Skeletal muscle tissue (tissue), 4 donors: Measurements from ENCODE around the gene PPAN. TPM values are rescaled to one million over a fixed set of nuclear protein-coding genes. Genes with fewer than 3 reads are reported as not detected.

Experiments
- H3K27ac ChIP-seq: one replicate; pipeline ENCODE4 v1.7.0; 2013; ENCODE audit warnings: mild to moderate bottlenecking, low read depth, low read length, inconsistent platforms
- H3K27me3 ChIP-seq, 3 donors: one replicate each; pipeline ENCODE4 v1.7.0; 2013; ENCODE audit warnings: low read length in 3 of 3; ENCODE audit not compliant: control insufficient read depth in 3 of 3, insufficient read depth in 3 of 3
- H3K36me3 ChIP-seq, 3 donors: one replicate each; pipeline ENCODE4 v1.7.0; 2013; ENCODE audit warnings: low read length in 3 of 3; ENCODE audit not compliant: control insufficient read depth in 3 of 3, insufficient read depth in 3 of 3
- H3K4me1 ChIP-seq, 3 donors: one replicate each; pipeline ENCODE4 v1.7.0; 2013; ENCODE audit warnings: low read length in 3 of 3, mild to moderate bottlenecking in 3 of 3; ENCODE audit not compliant: control insufficient read depth in 3 of 3, insufficient read depth in 3 of 3
- H3K4me3 ChIP-seq, 3 donors: one replicate each; pipeline ENCODE4 v1.7.0; 2013; ENCODE audit warnings: low read length in 3 of 3
- H3K9ac ChIP-seq, 3 donors: one replicate each; pipeline ENCODE4 v1.7.0; 2013; ENCODE audit warnings: low read length in 3 of 3, mild to moderate bottlenecking in 3 of 3, moderate library complexity in 2 of 3, low read depth in 1 of 3
- H3K9me3 ChIP-seq, 3 donors: one replicate each; pipeline ENCODE4 v1.7.0; 2013; ENCODE audit warnings: low read length in 3 of 3; ENCODE audit not compliant: control insufficient read depth in 3 of 3
- total RNA-seq: library from RNA; depleted of rRNA; stranded (reverse); fragments of >200 nt; gene quantifications from one replicate; pipeline ENCODE4 v1.2.3, GENCODE V29; 2014
- donor health status: Osteomylitis.

PPAN gene
- total RNA-seq, 1 donor from 2014 or later: 14.6 TPM

GRCh38 chr19:10120538-10121189 lies 14.5 kb downstream of the PPAN start:
- H3K27ac ChIP-seq: no peak overlapping the region

GRCh38 chr19:10122045-10122444 lies 15.9 kb downstream of the PPAN start:
- no peak overlapping the region for H3K27ac ChIP-seq

More at GRCh38 chr19:10120538-10121189, 14.5 kb downstream of the PPAN start:
- Histone ChIP-seq H3K27me3 (no peaks in the 10 kb centered on the region), H3K4me1 (peaks cover 19 to 40% (median 23%) of the 10 kb centered on the region in 3 donors), H3K36me3 (peaks cover 20 to 27% (median 20%) of the 10 kb centered on the region in 3 donors), H3K4me3 (no peak overlapping the region), H3K9ac (peak overlapping the region in 1 of 3 donors; percentile 14), H3K9me3 (no peaks in the 10 kb centered on the region)

GRCh38 chr19:10124429-10124828 lies 18.3 kb downstream of the PPAN start:
- Histone ChIP-seq H3K4me3 (no peak overlapping the region), H3K9me3 (no peaks in the 10 kb centered on the region), H3K27me3 (no peaks in the 10 kb centered on the region), H3K36me3 (peaks cover 0 to under 1% (median 0%) of the 10 kb centered on the region in 3 donors), H3K4me1 (peaks cover 0 to 5% (median under 1%) of the 10 kb centered on the region in 3 donors), H3K9ac (no peak overlapping the region), H3K27ac (no peak overlapping the region)

More at GRCh38 chr19:10122045-10122444, 15.9 kb downstream of the PPAN start:
- Histone ChIP-seq H3K4me3 (no peak overlapping the region), H3K4me1 (peaks cover 10 to 28% (median 12%) of the 10 kb centered on the region in 3 donors), H3K27me3 (no peaks in the 10 kb centered on the region), H3K36me3 (peaks cover 8 to 14% (median 8%) of the 10 kb centered on the region in 3 donors), H3K9me3 (no peaks in the 10 kb centered on the region), H3K9ac (no peak overlapping the region)

- Histone ChIP-seq H3K27me3 (no peaks in the 10 kb centered on the region), H3K36me3 (peaks cover 0 to 2% (median 0%) of the 10 kb centered on the region in 3 donors), H3K4me3 (no peak overlapping the region)
Measured at GRCh38 chr19:10126213-10126639, 20.1 kb downstream of the PPAN start.

GRCh38 chr19:10132905-10133304 lies 26.7 kb downstream of the PPAN start:
- H3K27me3 ChIP-seq: no peaks in the 10 kb centered on the region
- no peak overlapping the region for H3K9ac ChIP-seq
- H3K36me3 ChIP-seq: peaks cover 25 to 34% (median 34%) of the 10 kb centered on the region in 3 donors
- H3K9me3 ChIP-seq: no peaks in the 10 kb centered on the region
- H3K27ac ChIP-seq: no peak overlapping the region
- peaks cover 1 to 5% (median 2%) of the 10 kb centered on the region in 3 donors for H3K4me1 ChIP-seq
- H3K4me3 ChIP-seq: no peak overlapping the region

More at GRCh38 chr19:10126213-10126639, 20.1 kb downstream of the PPAN start:
- Histone ChIP-seq H3K9ac (peak overlapping the region in 1 of 3 donors; percentile 50), H3K9me3 (no peaks in the 10 kb centered on the region), H3K4me1 (no peaks in the 10 kb centered on the region), H3K27ac (no peak overlapping the region)

GRCh38 chr19:10133596-10133995 lies 27.4 kb downstream of the PPAN start:
- peaks cover 29 to 38% (median 38%) of the 10 kb centered on the region in 3 donors for H3K36me3 ChIP-seq
- H3K9me3 ChIP-seq: no peaks in the 10 kb centered on the region
- H3K27me3 ChIP-seq: no peaks in the 10 kb centered on the region
- H3K4me1 ChIP-seq: peaks cover 2 to 9% (median 2%) of the 10 kb centered on the region in 3 donors
- no peak overlapping the region for H3K9ac ChIP-seq
- H3K4me3 ChIP-seq: no peak overlapping the region
- H3K27ac ChIP-seq: no peak overlapping the region

- no peak overlapping the region for H3K4me3 ChIP-seq
- H3K9ac ChIP-seq: no peak overlapping the region
- no peak overlapping the region for H3K27ac ChIP-seq
- no peaks in the 10 kb centered on the region for H3K9me3 ChIP-seq
- peaks cover 33 to 43% (median 42%) of the 10 kb centered on the region in 3 donors for H3K36me3 ChIP-seq
- H3K4me1 ChIP-seq: peaks cover 2 to 9% (median 2%) of the 10 kb centered on the region in 3 donors
- no peaks in the 10 kb centered on the region for H3K27me3 ChIP-seq
Measured at GRCh38 chr19:10134040-10134439, 27.9 kb downstream of the PPAN start.

GRCh38 chr19:10135551-10136334 lies 29.6 kb downstream of the PPAN start:
- H3K4me1 ChIP-seq: peaks cover 2 to 9% (median 2%) of the 10 kb centered on the region in 3 donors
- peaks cover 48 to 51% (median 51%) of the 10 kb centered on the region in 3 donors for H3K36me3 ChIP-seq
- no peak overlapping the region for H3K27ac ChIP-seq
- H3K9ac ChIP-seq: no peak overlapping the region
- no peaks in the 10 kb centered on the region for H3K9me3 ChIP-seq
- H3K27me3 ChIP-seq: no peaks in the 10 kb centered on the region
- no peak overlapping the region for H3K4me3 ChIP-seq

- Histone ChIP-seq H3K36me3 (peaks cover 57 to 63% (median 58%) of the 10 kb centered on the region in 3 donors), H3K27ac (no peak overlapping the region), H3K27me3 (no peaks in the 10 kb centered on the region), H3K9ac (no peak overlapping the region), H3K4me1 (peaks cover 2 to 9% (median 2%) of the 10 kb centered on the region in 3 donors), H3K9me3 (no peaks in the 10 kb centered on the region), H3K4me3 (no peak overlapping the region)
Measured at GRCh38 chr19:10136936-10137335, 30.8 kb downstream of the PPAN start.
